DMS79 (cell line): ENCODE results near the gene IP6K1.
"Not testable (repeated sequence)": the region's sequence is repeated elsewhere in the genome, so short reads cannot be mapped to it uniquely, and the experiment has no call there.

Experiments used
- DNase-seq: peaks from one replicate; lab custom pipeline; 2025; lab: John Stamatoyannopoulos, UW

The IP6K1 gene

GRCh38 chr3:49763981-49764380 lies 22.4 kb downstream of the IP6K1 start:
- no peak for DNase-seq

GRCh38 chr3:49761661-49762060 lies 24.7 kb downstream of the IP6K1 start:
- no peak for DNase-seq

- DNase-seq, result no peak
These were observed 27.1 kb downstream of the IP6K1 start for GRCh38 chr3:49759226-49759625.

- DNase-seq, result no peak
These were observed 29.1 kb downstream of the IP6K1 start for GRCh38 chr3:49757197-49757596.

- DNase-seq, result no peak
These were observed 30.3 kb downstream of the IP6K1 start for GRCh38 chr3:49756036-49756435.

- no peak for DNase-seq
These were observed 31.8 kb downstream of the IP6K1 start for GRCh38 chr3:49754536-49754935.

- no peak for DNase-seq
These were observed 34.8 kb downstream of the IP6K1 start for GRCh38 chr3:49751501-49751900.

- DNase-seq, result no peak
These were observed 36.3 kb downstream of the IP6K1 start for GRCh38 chr3:49750056-49750455.

- not testable (repeated sequence) for DNase-seq
These were observed 37.5 kb downstream of the IP6K1 start for GRCh38 chr3:49748874-49749273.

- DNase-seq, result no peak
These were observed 38.4 kb downstream of the IP6K1 start for GRCh38 chr3:49747792-49748480.

GRCh38 chr3:49745986-49746385 lies 40.4 kb downstream of the IP6K1 start:
- DNase-seq, result no peak

- no peak for DNase-seq
These were observed 45.9 kb downstream of the IP6K1 start for GRCh38 chr3:49740427-49740826.

- no peak for DNase-seq
These were observed 48.2 kb downstream of the IP6K1 start for GRCh38 chr3:49738067-49738713.

- no peak for DNase-seq
These were observed 51.6 kb downstream of the IP6K1 start for GRCh38 chr3:49734752-49735151.

GRCh38 chr3:49733551-49733950 lies 52.8 kb downstream of the IP6K1 start:
- no peak for DNase-seq

GRCh38 chr3:49732597-49732996 lies 53.7 kb downstream of the IP6K1 start:
- DNase-seq, result no peak

- DNase-seq, result no peak
These were observed 56.3 kb downstream of the IP6K1 start for GRCh38 chr3:49729966-49730609.

- no peak for DNase-seq
These were observed 58.4 kb downstream of the IP6K1 start for GRCh38 chr3:49727924-49728361.

- no peak for DNase-seq
These were observed 59.0 kb downstream of the IP6K1 start for GRCh38 chr3:49727154-49727923.

- DNase-seq, result no peak
These were observed 60.2 kb downstream of the IP6K1 start for GRCh38 chr3:49725906-49726681.

- DNase-seq, result no peak
These were observed 61.8 kb downstream of the IP6K1 start for GRCh38 chr3:49724586-49724985.
